ENCODE data around the gene GYS1. TPM values are rescaled to one million over a fixed set of nuclear protein-coding genes. Genes with fewer than 3 reads are reported as not detected.

GYS1 gene
- total RNA-seq, 4 donors from 2014 or later: 16.4 to 33.3 (median 20.5) TPM

DNA sequence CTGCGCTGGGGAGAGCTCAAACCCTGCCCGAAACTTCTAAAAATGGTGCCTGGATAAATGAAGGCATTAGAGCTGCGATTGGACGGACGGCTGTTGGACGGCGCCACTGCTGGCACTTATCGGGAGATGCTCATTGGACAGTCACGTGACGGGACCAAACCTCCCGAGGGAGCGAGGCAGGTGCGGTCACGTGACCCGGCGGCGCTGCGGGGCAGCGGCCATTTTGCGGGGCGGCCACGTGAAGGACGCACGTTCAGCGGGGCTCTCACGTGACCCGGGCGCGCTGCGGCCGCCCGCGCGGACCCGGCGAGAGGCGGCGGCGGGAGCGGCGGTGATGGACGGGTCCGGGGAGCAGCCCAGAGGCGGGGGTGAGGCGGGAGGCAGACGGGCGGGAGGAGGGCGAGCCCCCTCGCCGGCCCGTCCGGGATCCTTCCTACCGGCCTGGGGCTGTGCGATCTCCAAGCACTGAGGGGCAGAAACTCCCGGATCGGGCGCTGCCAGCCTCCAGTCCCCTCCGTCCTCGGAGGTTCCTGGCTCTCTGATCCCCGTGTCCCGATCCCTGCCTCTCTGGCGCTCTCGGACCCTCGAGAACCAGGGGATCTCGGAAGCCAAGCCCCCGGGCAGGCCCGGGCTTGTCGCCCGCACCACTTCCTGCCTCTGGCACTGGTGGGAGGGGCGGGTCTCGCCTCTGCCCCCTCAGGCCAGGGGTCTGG, 38.4 kb downstream of the GYS1 start, which contains the start of gene BAX:
BAX (plus strand) TSS at position 281 of the 713 bp plus-strand sequence; CDS start at position 335, 54 bp downstream.
- H3K4me3 ChIP-seq (ENCODE audit: low read depth, poor library complexity, severe bottlenecking): peak within 1 kb of the TSS; percentile 61

DNA sequence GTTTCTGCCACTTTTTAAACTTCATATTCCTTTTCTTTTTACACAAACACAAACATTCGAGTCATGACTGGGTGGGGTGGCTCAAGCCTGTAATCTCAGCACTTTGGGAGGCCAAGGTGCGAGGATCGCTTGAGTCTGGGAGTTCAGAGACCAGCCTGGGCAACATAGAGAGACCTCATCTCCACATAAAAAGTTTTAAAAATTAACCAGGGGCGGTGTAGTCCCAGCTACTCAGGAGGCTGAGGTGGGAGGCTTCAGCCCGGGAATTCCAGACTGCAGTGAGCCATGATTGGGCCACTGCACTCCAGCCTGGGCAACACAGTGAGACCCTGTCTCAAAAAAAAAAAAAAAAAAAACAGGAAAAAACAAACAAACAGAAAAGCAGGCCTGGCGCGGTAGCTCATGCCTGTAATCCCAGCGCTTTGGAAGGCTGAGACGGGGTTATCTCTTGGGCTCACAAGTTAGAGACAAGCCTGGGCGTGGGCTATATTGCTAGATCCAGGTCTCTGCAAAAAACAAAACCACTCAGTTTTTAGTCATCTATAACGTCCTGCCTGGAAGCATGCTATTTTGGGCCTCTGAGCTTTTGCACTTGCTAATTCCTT, 39.0 kb downstream of the GYS1 start:
- WGBS, 2 donors: 50 to 59% methylated on average over 11 of the region's 11 CpGs
- no peak for TF ChIP-seq POLR2A (IDR thresholded peaks at IDR 0.05)
- intact Hi-C loops (cut with DNase I; ENCODE audit: low total_unique reads): no loop called here

More for the DNA sequence above, 38.4 kb downstream of the GYS1 start, which contains the start of gene BAX:
- TF ChIP-seq POLR2A (IDR thresholded peaks at IDR 0.05): no peak
- TF ChIP-seq, protein P1, sequence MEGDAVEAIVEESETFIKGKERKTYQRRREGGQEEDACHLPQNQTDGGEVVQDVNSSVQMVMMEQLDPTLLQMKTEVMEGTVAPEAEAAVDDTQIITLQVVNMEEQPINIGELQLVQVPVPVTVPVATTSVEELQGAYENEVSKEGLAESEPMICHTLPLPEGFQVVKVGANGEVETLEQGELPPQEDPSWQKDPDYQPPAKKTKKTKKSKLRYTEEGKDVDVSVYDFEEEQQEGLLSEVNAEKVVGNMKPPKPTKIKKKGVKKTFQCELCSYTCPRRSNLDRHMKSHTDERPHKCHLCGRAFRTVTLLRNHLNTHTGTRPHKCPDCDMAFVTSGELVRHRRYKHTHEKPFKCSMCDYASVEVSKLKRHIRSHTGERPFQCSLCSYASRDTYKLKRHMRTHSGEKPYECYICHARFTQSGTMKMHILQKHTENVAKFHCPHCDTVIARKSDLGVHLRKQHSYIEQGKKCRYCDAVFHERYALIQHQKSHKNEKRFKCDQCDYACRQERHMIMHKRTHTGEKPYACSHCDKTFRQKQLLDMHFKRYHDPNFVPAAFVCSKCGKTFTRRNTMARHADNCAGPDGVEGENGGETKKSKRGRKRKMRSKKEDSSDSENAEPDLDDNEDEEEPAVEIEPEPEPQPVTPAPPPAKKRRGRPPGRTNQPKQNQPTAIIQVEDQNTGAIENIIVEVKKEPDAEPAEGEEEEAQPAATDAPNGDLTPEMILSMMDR (IDR thresholded peaks at IDR 0.05): no peak
- peak; percentile 93 to 99 for DNase-seq (ENCODE audit: low spot score in 2 of 2)
- intact Hi-C loops (cut with DNase I; ENCODE audit: low total_unique reads): no loop called here
- 1 to 2% methylated on average over 40 to 41 of the region's 71 CpGs for WGBS, 2 donors

GRCh38 chr19:48953141-48953540, 40.0 kb downstream of the GYS1 start:
- H3K4me3 ChIP-seq (ENCODE audit: low read depth, poor library complexity, severe bottlenecking): no peak overlapping the region
- no peak for DNase-seq (ENCODE audit: low spot score in 2 of 2)
- no peak for TF ChIP-seq POLR2A (IDR thresholded peaks at IDR 0.05)
- TF ChIP-seq, protein P1 (IDR thresholded peaks at IDR 0.05): no peak
- 82 to 85% methylated on average over 4 of the region's 4 CpGs for WGBS, 2 donors
- intact Hi-C loops (cut with DNase I; ENCODE audit: low total_unique reads): no loop called here

More for the DNA sequence above, 39.0 kb downstream of the GYS1 start:
- H3K4me3 ChIP-seq (ENCODE audit: low read depth, poor library complexity, severe bottlenecking): no peak overlapping the region
- DNase-seq (ENCODE audit: low spot score in 2 of 2): no peak

DNA sequence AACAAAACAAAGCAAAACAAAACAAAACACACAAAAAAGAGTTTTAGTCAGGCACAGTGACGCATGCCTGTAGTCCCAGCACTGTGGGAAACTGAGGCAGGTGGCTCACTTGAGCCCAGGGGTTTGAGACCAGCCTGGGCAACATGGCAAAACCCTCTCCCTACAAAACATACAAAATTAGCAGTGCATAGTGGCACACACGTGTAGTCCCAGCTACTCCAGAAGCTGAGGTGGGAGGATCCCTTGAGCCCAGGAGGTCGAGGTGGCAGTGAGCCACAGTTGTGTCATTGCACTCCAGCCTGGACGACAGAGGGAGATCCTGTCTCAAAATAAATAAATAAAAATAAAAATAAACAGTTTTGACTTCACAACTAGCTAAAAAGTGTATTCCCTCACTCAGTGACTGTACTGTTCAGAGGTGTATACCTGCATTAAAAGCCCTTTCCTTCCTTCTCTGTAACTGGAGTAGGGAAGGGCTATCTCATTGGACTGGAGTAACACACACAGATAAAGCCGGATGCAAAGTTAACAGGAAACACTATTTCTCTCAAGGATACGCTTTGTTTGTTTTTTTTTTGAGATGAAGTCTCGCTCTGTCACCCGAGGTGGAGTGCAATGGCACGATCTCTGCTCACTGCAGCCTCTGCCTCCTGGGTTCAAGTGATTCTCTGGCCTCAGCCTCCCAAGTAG, 42.1 kb downstream of the GYS1 start:
- intact Hi-C loops (cut with DNase I; ENCODE audit: low total_unique reads): no loop called here
- no peak for DNase-seq (ENCODE audit: low spot score in 2 of 2)
- TF ChIP-seq POLR2A (IDR thresholded peaks at IDR 0.05): no peak
- TF ChIP-seq, protein P1 (IDR thresholded peaks at IDR 0.05): no peak
- H3K4me3 ChIP-seq (ENCODE audit: low read depth, poor library complexity, severe bottlenecking): no peak overlapping the region
- 61 to 65% methylated on average over 9 of the region's 9 CpGs for WGBS, 2 donors

GRCh38 chr19:48950159-48950558, 43.0 kb downstream of the GYS1 start:
- WGBS, 2 donors: 57 to 75% methylated on average over 3 of the region's 3 CpGs
- no peak overlapping the region for H3K4me3 ChIP-seq (ENCODE audit: low read depth, poor library complexity, severe bottlenecking)
- no peak for TF ChIP-seq POLR2A (IDR thresholded peaks at IDR 0.05)
- TF ChIP-seq, protein P1 (IDR thresholded peaks at IDR 0.05): no peak
- intact Hi-C loops (cut with DNase I; ENCODE audit: low total_unique reads): no loop called here
- no peak for DNase-seq (ENCODE audit: low spot score in 2 of 2)

DNA sequence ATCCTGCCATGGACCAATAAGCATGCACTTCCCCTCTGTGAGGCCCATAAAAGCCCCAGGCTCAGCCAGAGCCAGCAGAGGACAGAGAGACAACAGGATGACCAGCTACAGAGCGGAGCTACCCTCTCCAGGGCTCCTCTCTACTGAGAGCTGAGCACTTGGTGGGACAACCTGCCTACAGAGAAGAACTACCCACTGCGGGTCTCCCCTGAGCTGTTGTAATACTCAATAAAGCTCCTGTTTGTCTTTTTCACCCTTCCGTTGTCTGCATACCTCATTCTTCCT, 45.9 kb downstream of the GYS1 start:
- TF ChIP-seq, protein P1 (IDR thresholded peaks at IDR 0.05): no peak
- no peak for TF ChIP-seq POLR2A (IDR thresholded peaks at IDR 0.05)

More for the DNA sequence above, 45.9 kb downstream of the GYS1 start:
- intact Hi-C loops (cut with DNase I; ENCODE audit: low total_unique reads): no loop called here
- 91 to 96% methylated on average over 3 of the region's 3 CpGs for WGBS, 2 donors
- no peak for DNase-seq (ENCODE audit: low spot score in 2 of 2)
- H3K4me3 ChIP-seq (ENCODE audit: low read depth, poor library complexity, severe bottlenecking): no peak overlapping the region

Measured in lower leg skin (tissue), 4 donors.